HG03558 (cell line): Measurements from ENCODE around the gene MRTFB.

ENCODE experiments used
- ATAC-seq: cut with Tn5 transposase; IDR thresholded peaks from one replicate; pipeline ENCODE4 v1.9.1; 2021; ENCODE audit warnings: moderate number of reproducible peaks; ENCODE audit not compliant: unreplicated experiment; ENCODE audit errors: extremely low read depth

The MRTFB gene

DNA sequence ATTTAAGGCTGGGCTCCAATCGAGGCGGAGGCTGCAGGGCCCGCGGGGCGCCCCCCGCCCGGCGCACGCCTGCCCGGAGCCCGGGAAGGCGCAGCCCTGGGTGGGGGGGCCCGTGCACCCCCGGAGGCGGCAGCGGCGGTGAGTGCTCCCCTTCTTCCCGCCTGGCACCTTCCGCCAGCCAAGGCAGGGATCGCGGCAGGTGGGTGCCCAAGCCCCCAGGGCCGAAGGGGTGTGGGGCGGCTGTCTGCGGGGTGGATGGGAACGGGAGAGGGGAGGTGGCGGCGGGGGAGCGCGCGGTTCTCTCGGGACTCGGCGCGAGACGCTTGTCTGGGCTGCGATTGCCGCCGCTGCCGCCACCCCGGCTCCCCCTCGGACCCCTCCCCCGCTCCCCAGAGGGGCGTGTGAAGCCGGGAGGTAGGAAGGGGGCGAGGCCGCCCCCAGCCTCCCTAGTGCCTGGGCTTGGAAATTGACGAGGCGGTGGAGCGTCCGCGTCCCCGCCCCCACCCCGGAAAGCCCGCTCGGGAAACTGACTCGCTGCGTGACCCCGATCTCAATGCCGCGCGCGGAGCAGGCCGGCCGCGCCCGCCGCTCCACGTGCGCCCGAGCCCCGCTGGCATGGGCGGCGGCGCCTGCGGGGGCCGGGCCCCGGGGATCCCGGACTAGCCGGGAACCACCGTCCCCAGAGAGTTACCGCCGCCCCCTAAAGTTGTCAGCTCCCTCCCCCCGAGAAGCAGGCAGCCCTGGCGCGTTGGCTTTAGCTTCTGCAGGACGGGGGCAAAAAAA, 231.5 kb downstream of the MRTFB start:
- ATAC-seq: peak; percentile 8

- ATAC-seq: no peak
These were observed 232.1 kb downstream of the MRTFB start for GRCh38 chr16:14303182-14303618.

DNA sequence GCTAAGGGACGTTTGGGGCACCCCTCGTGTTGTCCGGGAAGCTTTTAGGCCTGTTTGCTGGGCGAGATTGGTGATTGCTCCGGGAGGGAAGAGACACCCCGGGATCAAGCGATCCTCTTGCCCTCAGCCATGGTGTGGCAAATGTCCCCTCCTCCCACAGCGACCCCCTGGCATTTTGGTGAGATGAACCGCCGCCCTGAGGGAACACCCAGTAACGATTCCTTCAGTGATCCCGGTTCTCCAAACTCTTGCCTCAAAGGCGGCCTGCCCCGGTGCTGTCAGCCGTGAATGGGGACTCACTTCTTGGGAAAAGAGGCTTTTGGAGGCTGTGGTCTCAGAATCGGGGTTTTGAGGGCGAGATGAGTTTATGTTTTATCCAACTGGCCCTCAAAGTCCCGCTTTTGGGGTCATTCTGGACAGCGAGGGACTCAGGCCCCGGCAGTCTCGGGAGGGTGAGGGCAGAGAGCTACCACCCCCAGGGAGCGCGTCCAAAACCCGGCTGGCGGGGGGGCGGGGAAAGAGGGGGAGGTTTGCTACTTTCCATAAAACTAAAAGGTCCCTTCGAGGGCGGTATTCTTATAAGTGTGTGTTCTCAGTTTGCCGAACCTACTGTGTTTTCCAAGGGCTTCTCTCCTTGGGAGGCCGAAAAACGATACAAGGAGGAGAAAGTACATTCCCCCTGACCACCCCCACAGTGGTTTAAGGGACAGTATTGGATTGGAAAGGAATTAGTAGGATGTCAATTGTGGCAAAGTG, 232.7 kb downstream of the MRTFB start:
- ATAC-seq: no peak

GRCh38 chr16:14304891-14305460, 233.9 kb downstream of the MRTFB start:
- ATAC-seq: no peak

GRCh38 chr16:14306485-14307058, 235.5 kb downstream of the MRTFB start:
- no peak for ATAC-seq

GRCh38 chr16:14307059-14307526, 236.0 kb downstream of the MRTFB start:
- no peak for ATAC-seq

DNA sequence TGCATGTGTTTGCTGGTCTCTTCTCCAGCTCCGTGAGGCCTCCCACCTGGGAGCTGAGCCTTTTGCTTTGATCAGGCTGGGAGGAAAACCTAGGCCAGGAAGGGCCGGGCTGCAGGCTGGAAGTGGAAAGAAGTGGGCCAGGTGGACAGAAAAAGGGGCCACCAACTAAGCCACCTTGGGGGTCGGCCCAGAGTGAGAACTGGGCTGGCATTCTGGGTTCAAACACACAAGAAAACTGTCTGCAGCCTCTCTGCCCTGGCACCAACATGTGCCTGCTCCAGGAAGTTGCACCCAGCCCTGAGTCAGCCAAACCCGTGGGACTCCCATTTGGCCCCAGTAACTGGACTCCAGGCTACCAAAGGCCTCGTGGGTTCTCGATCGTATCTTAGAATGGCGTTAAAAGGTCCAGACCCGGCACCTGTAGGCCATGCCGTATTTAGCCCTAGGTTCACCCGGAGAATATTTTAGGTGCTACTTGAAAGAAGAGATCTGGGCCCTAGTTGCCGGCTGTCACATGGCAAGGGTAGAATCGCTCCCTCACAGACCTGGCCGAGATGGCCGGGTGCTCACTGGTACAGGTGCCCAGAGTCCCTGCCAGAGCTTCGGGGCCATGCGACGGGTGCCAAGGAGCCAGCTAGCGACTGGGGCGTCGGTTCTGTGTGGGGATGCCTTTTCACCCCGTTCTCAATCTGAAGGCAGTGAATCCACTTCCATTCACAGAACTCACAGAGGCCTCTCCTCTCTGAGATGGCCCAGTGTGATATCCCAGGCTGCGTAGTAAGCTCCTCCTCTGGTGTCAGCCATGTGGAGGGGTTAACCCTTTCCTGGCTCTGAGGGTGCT, 236.6 kb downstream of the MRTFB start:
- ATAC-seq: no peak

DNA sequence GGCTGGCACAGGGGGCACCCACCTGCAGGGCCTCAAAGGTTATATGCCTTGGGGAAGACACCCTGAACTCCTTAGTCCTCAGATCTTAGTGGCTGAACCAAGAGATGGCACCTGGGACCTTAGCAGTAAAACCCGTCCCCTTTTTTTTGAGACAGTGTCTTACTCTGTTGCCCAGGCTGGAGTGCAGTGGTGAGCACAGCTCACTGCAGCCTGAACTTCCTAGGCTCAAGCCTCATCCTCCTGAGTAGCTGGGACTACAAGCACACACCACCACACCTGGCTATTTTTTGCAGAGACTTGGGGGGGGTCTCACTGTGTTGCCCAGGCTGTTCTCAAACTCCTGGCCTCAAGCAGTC, 237.2 kb downstream of the MRTFB start:
- ATAC-seq: no peak

- no peak for ATAC-seq
These were observed 238.1 kb downstream of the MRTFB start for GRCh38 chr16:14309001-14309886.

DNA sequence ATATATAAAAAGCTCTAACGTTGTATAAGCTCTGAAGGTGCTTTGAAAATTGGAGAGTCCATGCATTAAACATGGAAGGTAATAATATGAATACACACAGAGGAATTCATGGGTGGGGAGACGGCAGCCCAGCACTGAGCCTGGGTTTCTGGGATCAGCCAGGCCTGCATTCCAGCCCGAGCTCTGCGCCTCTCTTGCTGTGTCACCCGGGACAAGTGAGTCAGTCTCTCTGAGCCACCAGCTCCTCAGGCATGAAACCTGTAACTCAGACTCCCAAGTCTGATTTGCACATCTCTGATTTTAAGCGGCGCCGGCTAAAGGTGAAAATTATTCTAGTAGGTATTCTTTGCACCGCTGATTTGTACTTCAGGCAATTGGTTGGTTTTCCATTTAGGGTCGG, 238.8 kb downstream of the MRTFB start:
- ATAC-seq: no peak

DNA sequence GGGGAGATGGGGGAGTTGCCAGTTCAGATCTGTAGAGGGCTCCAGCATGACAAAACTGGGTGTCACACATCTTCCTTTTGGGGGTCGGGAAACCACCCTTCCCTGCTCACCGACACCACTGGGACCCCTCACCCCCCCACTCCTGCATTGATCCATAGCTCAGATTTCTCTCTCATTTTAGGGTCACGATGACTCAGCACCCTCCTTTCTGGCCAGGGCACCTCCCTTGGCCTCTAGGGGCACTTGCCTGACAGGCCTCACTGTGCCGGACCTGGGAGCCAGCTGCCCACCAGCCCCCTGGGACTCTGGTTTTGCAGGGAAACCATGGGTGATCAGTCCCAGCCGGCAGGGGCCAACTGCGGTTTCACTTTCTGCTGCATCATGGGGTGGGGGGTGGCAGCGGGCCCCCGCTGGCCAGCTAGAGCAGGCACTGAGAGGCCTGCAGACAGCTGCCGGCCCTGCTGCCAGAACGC, 239.4 kb downstream of the MRTFB start:
- no peak for ATAC-seq

DNA sequence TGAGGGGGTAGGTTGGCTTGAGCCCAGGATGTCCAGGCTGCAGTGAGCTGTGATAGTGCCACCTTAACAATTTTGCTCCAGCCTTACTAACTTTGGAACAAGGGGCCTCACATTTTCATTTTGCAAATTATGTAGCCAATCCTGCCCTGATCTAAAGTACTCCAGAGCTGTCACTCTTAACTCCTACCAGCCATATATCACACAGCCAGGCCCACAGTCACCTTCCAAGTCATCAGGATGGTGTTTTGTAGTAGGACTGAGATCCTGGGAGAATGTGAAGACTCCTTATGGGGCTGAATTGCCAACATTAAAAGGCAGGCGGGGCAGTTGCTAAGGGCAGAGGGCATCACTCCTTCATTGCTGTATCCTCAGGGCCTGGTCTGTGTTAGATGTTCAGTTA, 243.0 kb downstream of the MRTFB start:
- no peak for ATAC-seq

DNA sequence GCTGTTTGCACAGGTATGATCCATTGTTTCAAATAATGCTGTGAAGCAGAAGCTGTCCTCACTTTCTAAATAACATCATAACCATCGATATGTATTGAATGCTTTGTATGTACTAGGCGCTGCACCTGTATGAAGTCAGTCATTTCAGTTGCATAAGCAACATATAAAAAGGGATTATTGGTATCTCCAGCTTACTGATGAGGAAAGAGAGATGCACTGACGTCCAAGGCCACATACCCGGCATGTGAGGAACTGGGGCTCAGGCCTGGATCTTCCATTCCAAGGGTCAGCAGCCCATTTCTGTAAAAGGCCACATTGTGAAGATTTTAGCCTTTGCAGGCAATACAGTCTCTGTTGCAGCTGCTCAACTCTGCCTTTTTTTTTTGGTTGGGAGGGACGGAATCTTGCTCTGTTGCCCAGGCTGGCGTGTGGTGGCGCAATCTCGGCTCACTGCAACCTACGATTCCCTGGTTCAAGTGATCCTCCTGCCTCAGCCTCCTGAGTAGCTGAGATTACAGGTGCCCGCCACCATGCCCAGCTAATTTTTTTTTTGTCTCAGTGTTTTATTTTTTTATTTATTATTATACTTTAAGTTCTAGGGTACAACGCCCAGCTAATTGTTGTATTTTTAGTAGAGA, 244.7 kb downstream of the MRTFB start:
- ATAC-seq: no peak
